H1 (cell line): ENCODE measurements around the gene SBK1. TPM values are rescaled to one million over a fixed set of nuclear protein-coding genes. Genes with fewer than 3 reads are reported as not detected.

ENCODE experiments used
- CTCF ChIA-PET: fragments of 300-600 bp; sonication (Branson Sonifier 250); formaldehyde crosslinking; loops from one replicate; lab custom pipeline; 2021; ENCODE audit not compliant: partially characterized antibody; lab: Charles Lee
- POLR2A ChIA-PET: fragments of 300-600 bp; sonication (Branson Sonifier 250); formaldehyde crosslinking; loops from one replicate; lab custom pipeline; 2021; ENCODE audit warnings: inconsistent platforms; ENCODE audit not compliant: partially characterized antibody; lab: Charles Lee
- DNase-seq, 2 experiments: peaks; one replicate each; pipeline versions ENCODE4 v3.0.0 to v3.0.0-alpha.2; 2010 to 2022; ENCODE audit warnings: low spot score in 2 of 2, low read depth in 1 of 2, mixed read lengths in 1 of 2
- FAIRE-seq: peaks from 2 replicates; lab custom pipeline; 2011; peaks lifted over from hg19 to GRCh38; lab: Jason Lieb, UNC
- H2AFZ ChIP-seq: 2 replicates; pipeline ENCODE4 v1.8.1; 2012; ENCODE audit warnings: low read length, inconsistent platforms
- H2AK5ac ChIP-seq: 2 replicates; pipeline ENCODE4 v1.6.1; 2013; ENCODE audit warnings: low read depth, low read length
- H2BK120ac ChIP-seq: replicated peaks from 2 replicates; pipeline ENCODE3; 2013; ENCODE audit warnings: low read depth, low read length, inconsistent platforms
- H2BK12ac ChIP-seq: 2 replicates; pipeline ENCODE4 v1.6.1; 2013; ENCODE audit warnings: low read depth, low read length
- H2BK15ac ChIP-seq: 2 replicates; pipeline ENCODE4 v1.6.1; 2013; ENCODE audit warnings: low read length
- H2BK20ac ChIP-seq: 2 replicates; pipeline ENCODE4 v1.6.1; 2013; ENCODE audit warnings: low read length
- H2BK5ac ChIP-seq: 2 replicates; pipeline ENCODE4 v1.6.1; 2013; ENCODE audit warnings: low read depth, low read length
- H3K14ac ChIP-seq: 2 replicates; pipeline ENCODE4 v1.6.1; 2013; ENCODE audit warnings: inconsistent platforms; ENCODE audit not compliant: insufficient read length
- H3K18ac ChIP-seq: 2 replicates; pipeline ENCODE4 v1.6.1; 2013; ENCODE audit warnings: low read length; ENCODE audit errors: extremely low read depth
- H3K23ac ChIP-seq: 2 replicates; pipeline ENCODE4 v1.6.1; 2013; ENCODE audit warnings: inconsistent platforms; ENCODE audit not compliant: insufficient read length
- H3K23me2 ChIP-seq: 2 replicates; pipeline ENCODE4 v1.6.1; 2013; ENCODE audit warnings: low read depth, low read length
- H3K27ac ChIP-seq: 2 replicates; pipeline ENCODE4 v1.6.1; 2011; ENCODE audit warnings: low read depth, low read length, inconsistent platforms
- H3K27me3 ChIP-seq, 4 experiments: replicated peaks in 1 of 4; 1 replicate in 1 of 4; 2 replicates in 3 of 4; pipeline versions ENCODE4 v1.6.1 to v1.8.1; 2011 to 2013; ENCODE audit warnings: low read length in 3 of 4, mild to moderate bottlenecking in 3 of 4, inconsistent platforms in 2 of 4, mixed read lengths in 2 of 4, moderate library complexity in 1 of 4; ENCODE audit not compliant: control insufficient read depth in 3 of 4, insufficient read depth in 3 of 4; ENCODE audit errors: extremely low read depth in 1 of 4
- H3K36me3 ChIP-seq, 4 experiments: 2 replicates each; pipeline versions ENCODE4 v1.6.1 to v1.8.1; 2011 to 2013; ENCODE audit warnings: mild to moderate bottlenecking in 4 of 4, low read length in 3 of 4, moderate library complexity in 2 of 4, control low read depth in 1 of 4, inconsistent platforms in 1 of 4; ENCODE audit not compliant: insufficient read depth in 4 of 4, control insufficient read depth in 2 of 4
- H3K4ac ChIP-seq: replicated peaks from 2 replicates; pipeline ENCODE3; 2013; ENCODE audit warnings: low read length, low read depth, mixed read lengths, inconsistent platforms; ENCODE audit not compliant: insufficient read length
- H3K4me1 ChIP-seq, 4 experiments: replicated peaks in 1 of 4; 1 replicate in 1 of 4; 2 replicates in 3 of 4; pipeline versions ENCODE4 v1.6.1 to v1.8.1; 2011 to 2013; ENCODE audit warnings: low read length in 3 of 4, inconsistent platforms in 2 of 4, mixed read lengths in 1 of 4; ENCODE audit not compliant: insufficient read depth in 4 of 4, control insufficient read depth in 3 of 4
- H3K4me2 ChIP-seq, 2 experiments: 2 replicates each; pipeline versions ENCODE4 v1.6.1 to v1.8.1; 2011 to 2013; ENCODE audit warnings: low read depth in 2 of 2, low read length in 2 of 2, control low read depth in 1 of 2, inconsistent platforms in 1 of 2, mild to moderate bottlenecking in 1 of 2; ENCODE audit not compliant: insufficient read depth in 1 of 2
- H3K4me3 ChIP-seq, 4 experiments: fragments of 200-600, 300-600 bp in 1 of 4; sonication (generic), shearing (Covaris generic), sonication (Bioruptor Twin) in 1 of 4; 2 replicates each; pipeline versions ENCODE4 v1.5.1 to v1.8.1; 2011 to 2016; ENCODE audit warnings: low read length in 4 of 4, low read depth in 3 of 4, control low read depth in 2 of 4, inconsistent platforms in 2 of 4, mild to moderate bottlenecking in 2 of 4, mixed read lengths in 1 of 4, moderate library complexity in 1 of 4; ENCODE audit not compliant: insufficient read depth in 2 of 4; ENCODE audit errors: extremely low read depth in 1 of 4
- H3K56ac ChIP-seq: replicated peaks from 2 replicates; pipeline ENCODE3; 2013; ENCODE audit warnings: low read depth, mild to moderate bottlenecking, mixed read lengths, low read length, inconsistent platforms; ENCODE audit not compliant: insufficient read length
- H3K79me1 ChIP-seq: 2 replicates; pipeline ENCODE4 v1.6.1; 2013; ENCODE audit warnings: low read depth, low read length, control low read depth
- H3K79me2 ChIP-seq, 2 experiments: 2 replicates each; pipeline versions ENCODE4 v1.6.1 to v1.8.1; 2012 to 2013; ENCODE audit warnings: low read length in 2 of 2, mild to moderate bottlenecking in 2 of 2, inconsistent platforms in 1 of 2; ENCODE audit not compliant: insufficient read depth in 2 of 2, control insufficient read depth in 1 of 2
- H3K9ac ChIP-seq, 4 experiments: replicated peaks in 1 of 4; 1 replicate in 1 of 4; 2 replicates in 3 of 4; pipeline versions ENCODE4 v1.6.1 to v1.8.1; 2011 to 2013; ENCODE audit warnings: low read depth in 3 of 4, low read length in 3 of 4, control low read depth in 2 of 4, mild to moderate bottlenecking in 2 of 4, moderate library complexity in 2 of 4, inconsistent platforms in 1 of 4; ENCODE audit errors: extremely low read depth in 1 of 4
- H3K9me3 ChIP-seq, 2 experiments: 2 replicates each; pipeline versions ENCODE4 v1.6.1 to v1.8.1; 2012 to 2013; ENCODE audit warnings: mild to moderate bottlenecking in 2 of 2, moderate library complexity in 2 of 2, control low read depth in 1 of 2, inconsistent platforms in 1 of 2, low read depth in 1 of 2, low read length in 1 of 2, mixed read lengths in 1 of 2; ENCODE audit not compliant: insufficient read depth in 2 of 2
- H4K20me1 ChIP-seq, 2 experiments: replicated peaks in 1 of 2; 2 replicates each; pipeline versions ENCODE3 to v1.8.1; 2011 to 2013; ENCODE audit warnings: inconsistent platforms in 2 of 2, low read length in 2 of 2, mild to moderate bottlenecking in 1 of 2; ENCODE audit not compliant: insufficient read depth in 2 of 2, control insufficient read depth in 1 of 2
- H4K5ac ChIP-seq: 2 replicates; pipeline ENCODE4 v1.6.1; 2013; ENCODE audit warnings: low read length, low read depth, mixed read lengths, inconsistent platforms; ENCODE audit not compliant: insufficient read length
- H4K8ac ChIP-seq: 2 replicates; pipeline ENCODE4 v1.8.0; 2013; ENCODE audit warnings: mild to moderate bottlenecking, moderate library complexity, low read length, inconsistent platforms; ENCODE audit not compliant: insufficient read depth; ENCODE audit errors: extremely low read depth
- H4K91ac ChIP-seq: replicated peaks from 2 replicates; pipeline ENCODE3; 2013; ENCODE audit warnings: low read length, mixed read lengths, inconsistent platforms; ENCODE audit not compliant: insufficient read length
- ATF2 ChIP-seq: IDR thresholded peaks from 2 replicates; pipeline ENCODE4 v1.6.1; 2012; ENCODE audit warnings: low read length, inconsistent platforms
- CBX8 ChIP-seq: fragments of 300-800, 300-1000 bp; sonication (generic); IDR thresholded peaks from 2 replicates; pipeline ENCODE4 v1.7.1; 2016; ENCODE audit warnings: low read depth, low read length, borderline replicate concordance
- CTBP2 ChIP-seq: IDR thresholded peaks from 2 replicates; pipeline ENCODE4 v1.7.0; 2011; ENCODE audit warnings: borderline replicate concordance, mild to moderate bottlenecking, moderate library complexity, mixed read lengths, low read length; ENCODE audit not compliant: insufficient read depth, insufficient read length
- E2F6 ChIP-seq: IDR thresholded peaks from 2 replicates; pipeline ENCODE4 v1.6.1; 2012; ENCODE audit warnings: inconsistent platforms
- JUN ChIP-seq: IDR thresholded peaks from 2 replicates; pipeline ENCODE4 v1.6.1; 2011; ENCODE audit warnings: low read depth, mild to moderate bottlenecking, improper control_type of control experiment, low read length
- POLR2A ChIP-seq, 2 experiments: IDR thresholded peaks; 1 replicate in 1 of 2; 2 replicates in 1 of 2; pipeline ENCODE4 v1.6.1; 2011; ENCODE audit warnings: low read depth in 2 of 2, low read length in 2 of 2, mild to moderate bottlenecking in 2 of 2; ENCODE audit errors: control extremely low read depth in 1 of 2
- SAP30 ChIP-seq: fragments of 300-600 bp; sonication (generic); IDR thresholded peaks from 2 replicates; pipeline ENCODE4 v1.7.1; 2012; ENCODE audit warnings: low read length, moderate library complexity, mild to moderate bottlenecking, inconsistent platforms; ENCODE audit not compliant: insufficient read depth, insufficient replicate concordance
- SRF ChIP-seq: IDR thresholded peaks from 2 replicates; pipeline ENCODE4 v1.6.1; 2011; ENCODE audit warnings: mild to moderate bottlenecking, low read depth, low read length, moderate library complexity
- TAF1 ChIP-seq: IDR thresholded peaks from 2 replicates; pipeline ENCODE4 v1.6.1; 2011; ENCODE audit warnings: mild to moderate bottlenecking, low read depth, low read length
- TCF12 ChIP-seq: IDR thresholded peaks from 2 replicates; pipeline ENCODE4 v1.6.1; 2011; ENCODE audit warnings: low read depth, mild to moderate bottlenecking, low read length
- WGBS, 2 experiments: shearing (Covaris generic) in 1 of 2; methylation state at CpG; one replicate each; pipeline versions ENCODE4 v1.1.6 to v1.1.7; 2013 to 2015; ENCODE audit warnings: low lambda C conversion rate in 2 of 2, mixed read lengths in 2 of 2, inconsistent platforms in 1 of 2, low coverage in 1 of 2, missing lambda C conversion rate in 1 of 2; ENCODE audit not compliant: insufficient replicate concordance in 2 of 2, insufficient coverage in 1 of 2, insufficient read length in 1 of 2; ENCODE audit errors: extremely low coverage in 1 of 2, missing lambda C conversion rate in 1 of 2; 5-methylcytosine and 5-hydroxymethylcytosine counted together
- polyA plus RNA-seq, 7 experiments: library from polyadenylated mRNA; depleted of rRNA in 3 of 7; stranded (reverse) in 5 of 7; unstranded in 2 of 7; fragments of >200 nt in 5 of 7; fragments of 200-250 nt in 2 of 7; gene quantifications; 1 replicate in 5 of 7; 2 replicates in 1 of 7; 4 replicates in 1 of 7; pipeline versions ENCODE4 v1.2.1 to v1.2.3, GENCODE V29; 2011 to 2013; ENCODE audit warnings: missing spikeins in 2 of 7, mixed read lengths in 2 of 7
- total RNA-seq: library from RNA; stranded (reverse); fragmentation: NEBNext Ultra II Directional; extraction: Animal tissue kit (Norgen Biotek cat#: 25700); gene quantifications from 2 replicates; pipeline ENCODE4 v1.2.1, GENCODE V29; 2021

Gene SBK1
- total and polyA plus RNA-seq, 2 of the 8 experiments (the other 6 are each of a cell fraction or from before 2014, with no cell fraction given), result 18.2 to 73.9 TPM

GRCh38 chr16:28318042-28318744, 25.9 kb downstream of the SBK1 start:
- Histone ChIP-seq H2BK15ac (no peak overlapping the region), H2BK5ac (no peak overlapping the region), H2AK5ac (no peak overlapping the region), H3K36me3 (peaks cover 0 to 24% (median 10%) of the 10 kb centered on the region in 4 experiments; a peak in 6 of 8 replicates), H2AFZ (no peak overlapping the region), H3K27ac (peak overlapping the region; percentile 22; the same call in 1 of the 2 replicates), H3K4me2 (no peak overlapping the region), H3K4me1 (no peaks in the 10 kb centered on the region), H3K9ac (no peak overlapping the region), H3K23me2 (no peaks in the 10 kb centered on the region), H3K14ac (no peak overlapping the region), H3K4ac (no peak overlapping the region), H3K27me3 (no peaks in the 10 kb centered on the region), H3K56ac (peak overlapping the region; percentile 25), H3K79me1 (peaks cover 10% of the 10 kb centered on the region), H4K91ac (no peak overlapping the region), H3K18ac (no peak overlapping the region), H3K79me2 (no peaks in the 10 kb centered on the region; a peak in 1 of 4 replicates), H3K9me3 (no peaks in the 10 kb centered on the region), H4K8ac (peak overlapping the region; percentile 35), H2BK120ac (no peak overlapping the region), H4K5ac (no peak overlapping the region), H2BK20ac (no peak overlapping the region), H3K4me3 (no peak overlapping the region), H4K20me1 (peaks cover 13 to 21% of the 10 kb centered on the region in 2 experiments), H3K23ac (no peak overlapping the region), H2BK12ac (no peak overlapping the region)
- FAIRE-seq (no peak), DNase-seq (no peak)
- WGBS, 2 experiments, result 89% methylated on average over 9 of the region's 9 CpGs; no CpG with 5 or more reads in 1 of the 2 experiments
- TF ChIP-seq CTBP2 (no peak), CBX8 (no peak), SAP30 (no peak), POLR2A (IDR thresholded peaks at IDR 0.05; ENCODE audit: control extremely low read depth in 1 of 2, low read depth in 2 of 2, low read length in 2 of 2) (no peak), JUN (no peak), TCF12 (no peak), ATF2 (no peak), SRF (no peak), E2F6 (no peak), TAF1 (no peak)
- CTCF ChIA-PET, result interaction anchor here (0.6 to 6.5 kb wide), 15 partner anchors 9 to 287 kb away, joined by 3 to 152 read pairs (median 5); no protein-coding TSS in a partner anchor
- POLR2A ChIA-PET, result interaction anchor here (1.5 to 2.0 kb wide), 4 partner anchors 9 to 37 kb away, joined by 3 to 6 read pairs (median 4); partner anchors contain the start of gene SBK1
